ENCODE data around the gene TRIM15.

Gene TRIM15

DNA sequence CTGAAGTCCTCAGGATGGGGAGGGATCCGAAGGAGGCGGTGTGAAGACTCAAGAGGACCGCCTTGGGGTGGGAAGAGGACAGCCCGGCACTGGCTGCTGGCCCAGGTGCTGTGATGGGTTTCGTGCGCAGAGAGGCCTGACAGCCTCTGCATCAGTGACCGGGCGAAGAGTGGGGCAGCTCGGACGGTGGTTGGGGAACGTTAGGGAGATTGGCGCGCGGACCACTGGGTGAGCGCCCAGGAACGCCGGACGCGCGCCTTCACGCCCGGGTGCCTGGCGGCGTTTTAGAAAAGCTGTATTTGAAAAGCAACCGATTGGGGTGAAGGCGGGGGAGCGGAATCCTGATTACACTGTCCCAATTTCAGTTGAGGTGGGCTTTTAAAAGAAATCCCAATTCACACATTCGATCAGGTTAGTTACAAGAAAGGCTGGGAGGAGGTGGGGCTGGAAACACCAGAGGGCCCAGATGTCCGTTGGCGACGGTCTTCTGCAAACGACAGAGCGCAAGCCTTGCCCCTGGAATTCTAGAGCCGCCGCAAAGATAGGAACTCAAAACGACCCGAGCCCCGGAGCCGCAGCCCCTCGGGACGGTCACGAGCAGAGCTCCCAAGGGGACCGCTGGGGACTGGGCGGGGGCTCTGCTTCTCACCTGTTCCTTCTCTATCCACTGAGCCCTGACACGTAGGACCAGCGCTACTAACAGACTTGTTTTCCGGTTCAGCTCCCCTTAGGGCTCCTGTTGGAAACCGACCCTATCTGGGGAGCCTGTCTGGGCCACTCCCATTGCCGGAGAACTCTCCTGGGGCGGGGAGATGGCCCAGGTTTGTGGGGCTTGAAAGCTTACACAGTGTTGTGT, 35.9 kb upstream of the TRIM15 start:
- TF ChIP-seq, protein P1, sequence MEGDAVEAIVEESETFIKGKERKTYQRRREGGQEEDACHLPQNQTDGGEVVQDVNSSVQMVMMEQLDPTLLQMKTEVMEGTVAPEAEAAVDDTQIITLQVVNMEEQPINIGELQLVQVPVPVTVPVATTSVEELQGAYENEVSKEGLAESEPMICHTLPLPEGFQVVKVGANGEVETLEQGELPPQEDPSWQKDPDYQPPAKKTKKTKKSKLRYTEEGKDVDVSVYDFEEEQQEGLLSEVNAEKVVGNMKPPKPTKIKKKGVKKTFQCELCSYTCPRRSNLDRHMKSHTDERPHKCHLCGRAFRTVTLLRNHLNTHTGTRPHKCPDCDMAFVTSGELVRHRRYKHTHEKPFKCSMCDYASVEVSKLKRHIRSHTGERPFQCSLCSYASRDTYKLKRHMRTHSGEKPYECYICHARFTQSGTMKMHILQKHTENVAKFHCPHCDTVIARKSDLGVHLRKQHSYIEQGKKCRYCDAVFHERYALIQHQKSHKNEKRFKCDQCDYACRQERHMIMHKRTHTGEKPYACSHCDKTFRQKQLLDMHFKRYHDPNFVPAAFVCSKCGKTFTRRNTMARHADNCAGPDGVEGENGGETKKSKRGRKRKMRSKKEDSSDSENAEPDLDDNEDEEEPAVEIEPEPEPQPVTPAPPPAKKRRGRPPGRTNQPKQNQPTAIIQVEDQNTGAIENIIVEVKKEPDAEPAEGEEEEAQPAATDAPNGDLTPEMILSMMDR (IDR thresholded peaks at IDR 0.05; ENCODE audit: insufficient read depth, low read depth, low read length, missing control alignments), result no peak
- no peak for DNase-seq (ENCODE audit: low read depth)
- no peak overlapping the region for H3K4me3 ChIP-seq (ENCODE audit: low read depth, low read length)

DNA sequence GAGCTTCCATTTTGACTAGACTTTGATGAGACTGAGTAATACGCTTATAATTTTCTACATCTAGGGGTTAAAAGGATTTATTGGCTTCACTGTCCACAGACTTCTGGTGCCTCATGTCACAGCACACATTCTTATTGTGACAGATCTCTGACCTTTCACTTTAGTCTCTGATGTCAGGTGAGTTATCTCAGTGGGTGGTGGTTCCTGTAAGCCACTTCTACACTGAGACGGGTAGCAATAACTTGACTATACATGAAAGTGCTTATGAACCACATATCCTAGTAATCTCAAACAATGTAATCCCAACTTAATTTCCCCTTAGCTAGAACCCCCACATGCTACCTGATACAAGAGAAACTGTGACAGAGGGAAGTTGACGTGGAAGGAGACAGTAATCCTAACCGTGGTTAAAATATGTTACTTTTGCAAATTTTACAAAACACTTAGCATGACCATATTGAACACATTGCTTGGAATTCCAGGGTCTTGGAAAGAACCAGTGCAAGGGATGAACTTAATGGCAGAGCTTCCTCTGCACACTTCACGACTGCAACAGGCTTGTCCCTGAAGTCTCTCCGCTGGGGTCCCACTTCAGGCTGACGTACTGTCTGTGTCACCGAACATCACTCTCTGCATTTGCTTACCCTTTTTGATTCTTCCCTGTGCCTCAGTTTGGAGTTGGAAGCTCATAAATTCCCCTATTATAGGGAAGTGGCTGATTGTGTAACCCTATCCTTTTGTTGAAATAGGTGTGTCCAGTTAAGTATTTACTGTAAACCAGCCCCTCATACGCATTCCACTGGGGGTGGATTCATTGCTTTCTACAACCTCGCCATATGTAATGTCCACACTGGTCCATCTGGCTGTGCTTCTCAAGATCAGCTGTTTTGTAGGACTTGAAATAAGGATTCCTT, 33.8 kb upstream of the TRIM15 start:
- TF ChIP-seq, protein P1 (IDR thresholded peaks at IDR 0.05; ENCODE audit: insufficient read depth, low read depth, low read length, missing control alignments), result no peak
- H3K4me3 ChIP-seq (ENCODE audit: low read depth, low read length), result no peak overlapping the region
- DNase-seq (ENCODE audit: low read depth), result no peak

DNA sequence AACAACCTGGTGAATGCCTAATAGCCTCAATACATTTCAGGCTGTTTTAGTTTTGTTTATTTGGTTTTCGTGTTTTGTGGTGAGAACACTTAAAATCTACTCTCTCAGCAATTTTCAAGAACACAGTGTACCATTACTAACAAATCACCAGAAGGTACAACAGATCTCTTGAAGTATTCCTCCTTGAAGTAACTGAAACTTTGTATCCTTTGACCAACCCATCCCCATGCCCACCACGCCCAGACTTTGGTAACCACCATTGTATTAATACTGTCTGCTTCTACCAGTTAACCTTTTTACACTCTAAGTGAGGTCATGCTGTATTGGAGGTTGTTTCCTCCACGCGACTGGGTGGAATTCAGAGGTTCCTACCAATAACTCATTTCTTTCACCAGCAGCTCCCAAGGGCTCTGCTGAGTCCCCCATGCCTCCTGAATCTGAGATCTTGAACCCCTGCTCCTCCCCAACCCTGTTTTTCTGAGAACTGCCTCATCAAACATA, 33.1 kb upstream of the TRIM15 start:
- H3K4me3 ChIP-seq (ENCODE audit: low read depth, low read length), result no peak overlapping the region
- TF ChIP-seq, protein P1 (IDR thresholded peaks at IDR 0.05; ENCODE audit: insufficient read depth, low read depth, low read length, missing control alignments), result no peak
- DNase-seq (ENCODE audit: low read depth), result no peak

DNA sequence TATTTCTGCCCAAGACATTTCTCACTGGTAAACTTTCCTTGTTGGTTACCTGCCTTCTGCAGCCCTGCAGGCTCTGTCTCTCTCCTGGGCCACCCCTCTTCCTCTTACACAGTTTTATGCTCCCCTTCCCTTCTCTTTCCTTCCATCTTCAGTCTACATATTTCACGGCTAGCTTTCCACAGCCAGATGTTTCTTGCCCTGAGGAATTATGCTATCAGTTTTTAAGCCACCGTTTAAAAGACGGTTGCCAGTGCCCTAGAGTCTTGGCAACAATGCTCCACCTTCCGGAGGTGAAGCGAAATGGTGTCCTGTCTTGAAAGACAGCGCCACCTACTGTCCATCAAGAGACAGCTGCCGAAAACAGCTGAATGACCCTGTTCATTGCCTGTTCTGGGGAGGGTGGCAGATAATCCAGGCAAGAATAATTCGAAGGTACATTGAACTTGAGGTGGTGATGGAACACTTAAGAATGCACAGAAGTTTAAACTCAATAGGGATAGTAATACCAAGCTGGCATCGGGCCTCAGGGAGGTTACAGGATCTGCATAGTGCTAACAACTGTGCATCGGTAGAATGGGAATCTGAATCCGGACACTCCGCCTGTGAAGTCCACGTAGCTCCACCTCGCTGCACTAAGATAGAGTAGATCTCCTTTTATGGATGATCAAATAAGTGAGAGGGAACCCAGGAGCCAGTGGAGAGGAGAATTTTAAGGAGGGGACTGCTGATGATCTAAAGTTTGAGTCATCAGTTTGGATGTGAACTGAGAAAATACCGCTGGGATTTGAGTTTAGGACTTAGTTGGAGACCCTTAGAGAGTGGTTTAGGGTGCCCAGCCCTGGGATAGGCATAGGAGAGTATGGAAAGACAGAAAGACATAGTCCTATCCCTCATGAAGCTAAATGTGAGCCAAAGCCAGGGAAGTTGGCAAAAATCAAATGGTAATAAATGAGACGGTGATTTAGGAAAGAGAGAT, 32.2 kb upstream of the TRIM15 start:
- H3K4me3 ChIP-seq (ENCODE audit: low read depth, low read length), result no peak overlapping the region
- peak; percentile 87 for DNase-seq (ENCODE audit: low read depth)
- TF ChIP-seq, protein P1 (IDR thresholded peaks at IDR 0.05; ENCODE audit: insufficient read depth, low read depth, low read length, missing control alignments), result peak; percentile 97

DNA sequence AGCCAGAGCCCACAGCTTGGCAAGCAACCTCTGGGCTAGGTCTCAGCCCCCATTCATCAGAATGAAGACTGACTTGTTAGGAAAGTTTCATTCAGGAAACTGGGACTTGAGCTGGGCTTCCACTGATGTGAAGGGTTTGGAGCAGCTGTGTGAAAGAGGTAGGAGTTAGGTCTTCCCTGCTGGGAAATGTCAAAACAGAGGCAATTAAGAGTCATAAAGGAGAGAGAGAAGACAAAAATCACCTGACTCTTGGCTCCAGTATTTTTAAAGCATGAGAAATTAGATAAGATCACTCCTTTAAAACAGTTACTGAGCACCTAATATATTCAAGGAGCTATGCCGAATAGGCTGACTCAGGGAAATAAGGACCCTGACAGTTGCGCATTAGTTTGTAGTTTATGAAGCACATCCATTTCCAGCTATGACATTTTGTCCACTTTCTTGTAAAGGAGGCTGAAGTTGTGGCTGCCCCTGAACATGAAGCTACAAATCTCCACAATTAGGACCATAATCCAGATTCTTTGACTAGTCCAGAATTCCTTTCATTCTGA, 31.3 kb upstream of the TRIM15 start:
- no peak overlapping the region for H3K4me3 ChIP-seq (ENCODE audit: low read depth, low read length)
- TF ChIP-seq, protein P1 (IDR thresholded peaks at IDR 0.05; ENCODE audit: insufficient read depth, low read depth, low read length, missing control alignments), result no peak
- no peak for DNase-seq (ENCODE audit: low read depth)

DNA sequence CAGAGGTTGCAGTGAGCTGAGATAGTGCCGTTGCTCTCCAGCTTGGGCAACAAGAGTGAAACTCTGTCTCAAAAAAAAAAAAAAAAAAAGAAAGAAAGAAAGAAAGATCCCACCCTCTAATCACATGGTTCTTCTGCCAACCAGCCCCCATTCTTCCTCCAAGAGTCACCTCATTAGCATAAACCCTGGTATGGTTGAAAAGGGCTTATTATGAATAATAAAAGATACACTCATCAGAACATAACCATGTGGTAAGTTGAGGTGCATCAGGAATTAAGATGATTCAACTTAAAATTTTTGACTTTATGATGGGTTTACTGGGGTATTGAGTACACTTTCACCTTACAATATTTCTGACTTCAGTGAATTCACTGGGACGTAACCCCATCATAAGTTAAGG, 28.2 kb upstream of the TRIM15 start:
- no peak for DNase-seq (ENCODE audit: low read depth)
- TF ChIP-seq, protein P1 (IDR thresholded peaks at IDR 0.05; ENCODE audit: insufficient read depth, low read depth, low read length, missing control alignments), result no peak

More for the DNA sequence above, 28.2 kb upstream of the TRIM15 start:
- H3K4me3 ChIP-seq (ENCODE audit: low read depth, low read length), result no peak overlapping the region
